ENCODE results near the gene NTRK2. TPM values are rescaled to one million over a fixed set of nuclear protein-coding genes. Genes with fewer than 3 reads are reported as not detected.

Gene NTRK2
- total RNA-seq, 1 experiment from 2014 or later: 0.16 TPM

DNA sequence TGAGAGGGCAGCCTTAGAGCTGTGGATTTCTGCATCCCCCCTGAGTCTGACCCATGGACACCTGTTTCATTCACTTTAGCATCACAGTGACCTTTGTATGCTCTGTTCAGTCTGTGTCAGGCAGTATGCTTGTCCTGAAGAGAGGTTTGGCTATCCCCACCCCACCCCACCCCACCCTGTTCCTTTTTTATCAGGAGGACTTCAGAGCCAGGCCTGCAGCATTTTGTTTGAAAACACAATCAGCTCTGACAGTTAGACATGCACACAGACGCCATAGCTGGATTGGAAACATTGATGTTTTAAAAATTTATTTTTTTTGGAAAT, 142.2 kb downstream of the NTRK2 start:
- no peaks in the 10 kb centered on the region for H3K36me3 ChIP-seq
- H3K4me3 ChIP-seq: no peak overlapping the region
- H3K27ac ChIP-seq: no peak overlapping the region
- H3K9me3 ChIP-seq (replicated peaks): no peaks in the 10 kb centered on the region
- H3K4me1 ChIP-seq (replicated peaks): no peaks in the 10 kb centered on the region
- no peaks in the 10 kb centered on the region for H3K27me3 ChIP-seq (replicated peaks)
- DNase-seq (ENCODE audit: low read depth in 1 of 2, low spot score in 2 of 2): no peak

- H3K27me3 ChIP-seq (replicated peaks): no peaks in the 10 kb centered on the region
- no peak overlapping the region for H3K27ac ChIP-seq
- no peaks in the 10 kb centered on the region for H3K4me1 ChIP-seq (replicated peaks)
- H3K36me3 ChIP-seq: no peaks in the 10 kb centered on the region
- no peaks in the 10 kb centered on the region for H3K9me3 ChIP-seq (replicated peaks)
- H3K4me3 ChIP-seq: no peak overlapping the region
- no peak for DNase-seq (ENCODE audit: low read depth in 1 of 2, low spot score in 2 of 2)
Measured at GRCh38 chr9:84812355-84812754, 142.8 kb downstream of the NTRK2 start.

- Histone ChIP-seq H3K9me3 (replicated peaks) (no peaks in the 10 kb centered on the region), H3K27ac (no peak overlapping the region), H3K4me3 (no peak overlapping the region), H3K27me3 (replicated peaks) (no peaks in the 10 kb centered on the region), H3K36me3 (no peaks in the 10 kb centered on the region), H3K4me1 (replicated peaks) (no peaks in the 10 kb centered on the region)
- DNase-seq (ENCODE audit: low read depth in 1 of 2, low spot score in 2 of 2): no peak
Measured at GRCh38 chr9:84812847-84813246, 143.3 kb downstream of the NTRK2 start.

DNA sequence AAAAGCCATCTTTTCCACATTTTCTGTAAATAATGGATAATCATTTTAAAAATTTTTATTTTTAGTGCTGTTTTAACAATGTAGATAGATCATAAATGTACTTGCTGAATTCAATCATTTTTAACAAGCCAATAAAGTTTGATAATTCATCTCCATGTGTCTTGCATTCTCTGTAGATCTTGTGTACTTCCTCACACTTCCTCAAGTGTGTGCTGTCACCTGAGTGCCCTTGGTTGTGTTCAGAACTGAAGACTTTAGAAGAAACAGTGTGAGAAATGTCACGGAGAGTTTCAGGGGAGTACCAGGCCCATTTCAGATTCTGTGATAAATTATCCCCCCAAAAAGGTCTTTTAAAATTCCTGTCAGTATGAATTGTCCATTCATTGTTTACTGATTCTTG, 146.0 kb downstream of the NTRK2 start:
- Histone ChIP-seq H3K9me3 (replicated peaks) (no peaks in the 10 kb centered on the region), H3K36me3 (no peaks in the 10 kb centered on the region), H3K27ac (no peak overlapping the region), H3K27me3 (replicated peaks) (no peaks in the 10 kb centered on the region), H3K4me3 (no peak overlapping the region), H3K4me1 (replicated peaks) (no peaks in the 10 kb centered on the region)
- DNase-seq (ENCODE audit: low read depth in 1 of 2, low spot score in 2 of 2): no peak

- Histone ChIP-seq H3K27ac (no peak overlapping the region), H3K36me3 (no peaks in the 10 kb centered on the region), H3K9me3 (replicated peaks) (no peaks in the 10 kb centered on the region), H3K27me3 (replicated peaks) (no peaks in the 10 kb centered on the region), H3K4me1 (replicated peaks) (no peaks in the 10 kb centered on the region), H3K4me3 (no peak overlapping the region)
- no peak for DNase-seq (ENCODE audit: low read depth in 1 of 2, low spot score in 2 of 2)
Measured at GRCh38 chr9:84817038-84817437, 147.5 kb downstream of the NTRK2 start.

GRCh38 chr9:84818791-84819190, 149.3 kb downstream of the NTRK2 start:
- Histone ChIP-seq H3K4me3 (no peak overlapping the region), H3K4me1 (replicated peaks) (no peaks in the 10 kb centered on the region)
- DNase-seq (ENCODE audit: low read depth in 1 of 2, low spot score in 2 of 2): no peak

GRCh38 chr9:84819491-84819991, 150.0 kb downstream of the NTRK2 start:
- peak in 1 of 2 experiments; percentile 1 for DNase-seq (ENCODE audit: low read depth in 1 of 2, low spot score in 2 of 2)
- Histone ChIP-seq H3K27me3 (replicated peaks) (no peaks in the 10 kb centered on the region), H3K4me1 (replicated peaks) (no peaks in the 10 kb centered on the region), H3K36me3 (no peaks in the 10 kb centered on the region), H3K4me3 (no peak overlapping the region), H3K9me3 (replicated peaks) (no peaks in the 10 kb centered on the region), H3K27ac (no peak overlapping the region)

More at GRCh38 chr9:84818791-84819190, 149.3 kb downstream of the NTRK2 start:
- Histone ChIP-seq H3K36me3 (no peaks in the 10 kb centered on the region), H3K27ac (no peak overlapping the region), H3K9me3 (replicated peaks) (no peaks in the 10 kb centered on the region), H3K27me3 (replicated peaks) (no peaks in the 10 kb centered on the region)

DNA sequence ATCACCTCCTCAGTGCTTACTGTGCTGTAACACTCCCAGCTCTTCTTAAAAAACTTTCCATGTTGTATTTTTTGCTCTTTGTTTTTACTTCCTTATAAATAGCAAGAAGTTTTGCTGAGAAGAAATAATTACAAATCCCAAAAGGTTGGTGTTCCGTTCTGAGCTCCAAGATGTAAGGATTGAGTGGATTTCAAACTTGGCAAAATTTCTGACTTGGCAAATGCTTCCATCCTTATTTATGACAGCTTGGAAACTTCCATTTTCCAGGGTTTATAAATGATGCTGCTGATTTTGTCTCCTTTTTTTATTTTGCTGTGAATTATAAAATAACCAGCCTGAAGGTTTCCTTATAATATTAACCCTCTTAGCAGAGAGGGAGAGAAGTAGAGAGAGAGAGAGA, 151.9 kb downstream of the NTRK2 start:
- no peak for DNase-seq (ENCODE audit: low read depth in 1 of 2, low spot score in 2 of 2)
- Histone ChIP-seq H3K4me1 (replicated peaks) (no peaks in the 10 kb centered on the region), H3K27ac (no peak overlapping the region), H3K4me3 (no peak overlapping the region), H3K27me3 (replicated peaks) (no peaks in the 10 kb centered on the region), H3K9me3 (replicated peaks) (no peaks in the 10 kb centered on the region), H3K36me3 (no peaks in the 10 kb centered on the region)

DNA sequence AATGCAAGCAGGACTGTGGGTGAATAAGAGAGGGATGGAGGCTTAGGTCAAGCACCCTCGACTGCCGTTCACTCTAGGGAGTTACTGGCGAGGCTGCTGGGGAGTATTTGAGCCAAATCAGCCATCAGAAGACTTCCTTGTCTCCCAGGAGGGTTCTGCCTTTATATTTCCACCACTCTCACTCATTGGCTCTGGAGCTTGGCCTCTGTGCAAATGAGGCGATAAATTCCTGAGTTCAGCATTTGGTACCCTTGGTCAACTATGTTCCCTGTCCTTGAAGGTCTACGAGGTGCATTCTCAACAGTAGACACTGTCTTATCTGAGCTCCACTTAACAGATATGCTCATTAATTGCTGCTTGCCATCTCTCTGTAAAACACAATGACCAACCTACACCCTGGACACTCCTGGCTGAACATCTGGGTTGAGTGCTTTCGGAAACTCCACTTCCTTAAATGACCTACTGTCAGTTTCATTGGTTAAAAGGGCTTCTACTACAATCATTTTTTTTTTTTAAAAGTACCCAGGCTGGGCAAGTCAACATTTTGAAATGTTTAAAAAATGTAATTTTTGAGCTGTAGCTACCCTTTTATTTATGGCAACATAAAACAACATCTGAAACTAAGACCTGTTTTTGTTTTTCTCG, 153.2 kb downstream of the NTRK2 start:
- Histone ChIP-seq H3K36me3 (no peaks in the 10 kb centered on the region), H3K4me3 (no peak overlapping the region), H3K4me1 (replicated peaks) (no peaks in the 10 kb centered on the region), H3K9me3 (replicated peaks) (no peaks in the 10 kb centered on the region), H3K27ac (no peak overlapping the region), H3K27me3 (replicated peaks) (no peaks in the 10 kb centered on the region)
- DNase-seq (ENCODE audit: low read depth in 1 of 2, low spot score in 2 of 2): no peak

DNA sequence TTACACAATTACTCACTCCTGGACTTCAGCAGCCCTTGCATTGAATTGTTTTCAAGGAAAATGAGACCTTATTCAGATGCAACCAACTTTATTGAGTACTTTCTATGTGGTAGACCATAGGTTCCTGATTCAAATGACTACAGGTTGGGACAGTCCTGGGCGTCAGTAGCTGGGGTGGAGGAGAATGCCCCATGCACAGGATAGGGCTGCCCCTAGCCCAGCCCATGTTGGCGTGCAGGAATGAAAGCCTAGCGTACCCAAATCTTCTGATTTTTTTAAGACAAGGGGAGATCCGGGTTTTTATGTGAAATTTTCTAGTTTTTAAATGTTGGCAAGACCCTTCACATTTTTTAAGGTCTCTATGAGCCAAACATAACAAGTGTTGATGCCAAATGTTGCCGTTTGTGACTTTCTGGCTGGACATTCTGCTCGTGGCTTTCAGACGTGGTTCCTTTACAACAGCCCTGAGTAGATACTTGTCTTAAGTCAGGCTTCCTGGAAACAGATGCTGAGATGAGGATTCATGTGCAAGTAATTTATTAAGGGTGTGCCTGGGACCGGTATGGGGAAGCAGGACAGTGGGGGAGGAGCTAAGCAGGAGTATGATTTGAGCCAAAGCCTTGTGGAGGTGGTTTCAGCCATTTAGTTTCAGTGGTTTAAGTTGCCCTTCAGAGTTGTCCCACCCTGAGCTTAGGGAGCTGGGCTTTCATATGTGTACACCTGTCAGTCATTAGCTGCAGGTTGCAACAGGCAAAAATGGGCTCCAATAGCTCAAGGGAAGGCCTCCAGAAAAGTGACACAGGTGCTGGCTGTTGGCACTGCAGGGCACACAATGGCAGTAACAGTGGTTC, 154.1 kb downstream of the NTRK2 start:
- Histone ChIP-seq H3K9me3 (replicated peaks) (no peaks in the 10 kb centered on the region), H3K4me3 (no peak overlapping the region), H3K27ac (no peak overlapping the region), H3K36me3 (no peaks in the 10 kb centered on the region), H3K4me1 (replicated peaks) (no peaks in the 10 kb centered on the region), H3K27me3 (replicated peaks) (no peaks in the 10 kb centered on the region)
- DNase-seq (ENCODE audit: low read depth in 1 of 2, low spot score in 2 of 2): no peak

- Histone ChIP-seq H3K4me1 (replicated peaks) (no peaks in the 10 kb centered on the region), H3K4me3 (no peak overlapping the region), H3K27ac (no peak overlapping the region), H3K27me3 (replicated peaks) (no peaks in the 10 kb centered on the region), H3K9me3 (replicated peaks) (no peaks in the 10 kb centered on the region), H3K36me3 (no peaks in the 10 kb centered on the region)
- no peak for DNase-seq (ENCODE audit: low read depth in 1 of 2, low spot score in 2 of 2)
Measured at GRCh38 chr9:84827216-84827765, 157.8 kb downstream of the NTRK2 start.

GRCh38 chr9:84828046-84828445, 158.5 kb downstream of the NTRK2 start:
- DNase-seq (ENCODE audit: low read depth in 1 of 2, low spot score in 2 of 2): no peak
- H3K27ac ChIP-seq: no peak overlapping the region
- H3K4me1 ChIP-seq (replicated peaks): no peaks in the 10 kb centered on the region
- H3K9me3 ChIP-seq (replicated peaks): no peaks in the 10 kb centered on the region
- no peaks in the 10 kb centered on the region for H3K36me3 ChIP-seq
- H3K27me3 ChIP-seq (replicated peaks): no peaks in the 10 kb centered on the region
- no peak overlapping the region for H3K4me3 ChIP-seq

- H3K4me1 ChIP-seq (replicated peaks): no peaks in the 10 kb centered on the region
- DNase-seq (ENCODE audit: low read depth in 1 of 2, low spot score in 2 of 2): no peak
- no peaks in the 10 kb centered on the region for H3K27me3 ChIP-seq (replicated peaks)
- no peaks in the 10 kb centered on the region for H3K36me3 ChIP-seq
- H3K4me3 ChIP-seq: no peak overlapping the region
- no peaks in the 10 kb centered on the region for H3K9me3 ChIP-seq (replicated peaks)
- no peak overlapping the region for H3K27ac ChIP-seq
Measured at GRCh38 chr9:84829471-84829870, 159.9 kb downstream of the NTRK2 start.

- no peaks in the 10 kb centered on the region for H3K4me1 ChIP-seq (replicated peaks)
- H3K9me3 ChIP-seq (replicated peaks): no peaks in the 10 kb centered on the region
- H3K27ac ChIP-seq: no peak overlapping the region
- H3K36me3 ChIP-seq: no peaks in the 10 kb centered on the region
- no peak for DNase-seq (ENCODE audit: low read depth in 1 of 2, low spot score in 2 of 2)
- H3K27me3 ChIP-seq (replicated peaks): no peaks in the 10 kb centered on the region
- H3K4me3 ChIP-seq: no peak overlapping the region
Measured at GRCh38 chr9:84829997-84830696, 160.6 kb downstream of the NTRK2 start.

Measured in SJSA1 (cell line).